Measurements from ENCODE around the gene SMAD3.
"Not testable (repeated sequence)": the region's sequence is repeated elsewhere in the genome, so short reads cannot be mapped to it uniquely, and the experiment has no call there.

DNA sequence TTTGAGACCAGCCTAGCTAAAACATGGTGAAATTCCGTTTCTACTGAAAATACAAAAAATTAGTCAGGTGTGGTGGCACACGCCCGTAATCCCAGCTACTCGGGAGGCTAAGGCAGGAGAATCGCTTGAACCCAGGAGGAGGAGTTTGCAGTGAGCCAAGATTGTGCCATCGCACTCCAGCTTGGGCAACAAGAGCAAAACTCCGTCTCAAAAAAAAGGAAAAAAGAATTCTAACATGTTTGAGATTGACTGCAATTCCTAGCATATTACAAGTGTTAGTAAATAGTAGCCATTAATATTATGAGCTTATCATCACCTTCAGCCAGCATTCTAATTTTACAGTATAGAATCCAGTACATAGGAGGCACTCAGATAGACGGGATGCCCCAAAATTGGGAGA is 57.9 kb downstream of the SMAD3 start:
- TF ChIP-seq POLR2A (IDR thresholded peaks at IDR 0.05), result not testable (repeated sequence)
- TF ChIP-seq, protein P1, sequence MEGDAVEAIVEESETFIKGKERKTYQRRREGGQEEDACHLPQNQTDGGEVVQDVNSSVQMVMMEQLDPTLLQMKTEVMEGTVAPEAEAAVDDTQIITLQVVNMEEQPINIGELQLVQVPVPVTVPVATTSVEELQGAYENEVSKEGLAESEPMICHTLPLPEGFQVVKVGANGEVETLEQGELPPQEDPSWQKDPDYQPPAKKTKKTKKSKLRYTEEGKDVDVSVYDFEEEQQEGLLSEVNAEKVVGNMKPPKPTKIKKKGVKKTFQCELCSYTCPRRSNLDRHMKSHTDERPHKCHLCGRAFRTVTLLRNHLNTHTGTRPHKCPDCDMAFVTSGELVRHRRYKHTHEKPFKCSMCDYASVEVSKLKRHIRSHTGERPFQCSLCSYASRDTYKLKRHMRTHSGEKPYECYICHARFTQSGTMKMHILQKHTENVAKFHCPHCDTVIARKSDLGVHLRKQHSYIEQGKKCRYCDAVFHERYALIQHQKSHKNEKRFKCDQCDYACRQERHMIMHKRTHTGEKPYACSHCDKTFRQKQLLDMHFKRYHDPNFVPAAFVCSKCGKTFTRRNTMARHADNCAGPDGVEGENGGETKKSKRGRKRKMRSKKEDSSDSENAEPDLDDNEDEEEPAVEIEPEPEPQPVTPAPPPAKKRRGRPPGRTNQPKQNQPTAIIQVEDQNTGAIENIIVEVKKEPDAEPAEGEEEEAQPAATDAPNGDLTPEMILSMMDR (IDR thresholded peaks at IDR 0.05), result not testable (repeated sequence)

All from prostate gland (tissue), 2 donors.